Measurements from ENCODE around the gene TXNDC15. TPM values are rescaled to one million over a fixed set of nuclear protein-coding genes. Genes with fewer than 3 reads are reported as not detected.

Gene TXNDC15
- total and polyA plus RNA-seq, 2 of the 13 experiments (the other 11 are each of a cell fraction or from before 2014, with no cell fraction given) = 22.2 to 49.9 TPM

DNA sequence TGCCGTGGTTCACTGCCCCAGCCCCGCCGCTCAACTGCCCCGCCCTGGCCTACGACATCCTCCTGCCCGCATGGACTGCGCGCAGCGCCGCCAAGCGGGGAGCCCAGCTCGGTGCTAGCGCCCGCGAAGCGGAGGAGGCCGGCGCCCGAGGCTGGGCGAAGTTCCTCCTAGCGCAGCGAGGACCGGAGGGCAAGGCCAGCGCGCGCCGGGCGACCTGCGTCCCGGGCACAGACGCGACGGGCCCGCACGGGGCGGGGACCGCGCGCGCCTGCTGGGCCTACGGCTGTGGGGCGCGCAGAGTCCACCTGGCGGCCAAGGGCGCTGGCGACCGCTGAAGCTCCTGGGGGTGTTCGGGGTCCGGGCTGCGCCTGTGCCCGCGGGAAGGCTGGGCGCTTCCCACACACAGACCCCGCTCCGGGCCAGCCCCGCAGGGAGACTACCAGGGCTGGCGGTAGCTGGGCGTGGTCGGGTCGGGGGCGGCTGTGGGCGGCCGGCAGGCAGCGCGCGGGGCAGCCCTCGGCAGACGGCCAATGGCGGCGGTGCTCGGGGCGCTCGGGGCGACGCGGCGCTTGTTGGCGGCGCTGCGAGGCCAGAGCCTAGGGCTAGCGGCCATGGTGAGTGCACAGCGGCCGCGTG is 30.6 kb downstream of the TXNDC15 start, which contains the start of gene PCBD2 (continued):
- TF ChIP-seq ZMYM2 (CRISPR knock-in tag; IDR thresholded peaks at IDR 0.05) (peak; percentile 93), ZNF644 (CRISPR knock-in tag; IDR thresholded peaks at IDR 0.05; ENCODE audit: low read depth) (0 out of 2 replicates have a peak, but pooled peaks have one; percentile 26), ZNF572 (CRISPR knock-in tag; IDR thresholded peaks at IDR 0.05) (no peak), SATB2 (CRISPR knock-in tag; IDR thresholded peaks at IDR 0.05) (no peak), TCF7 (IDR thresholded peaks at IDR 0.05; ENCODE audit: low read depth) (no peak), CENPX (CRISPR knock-in tag; IDR thresholded peaks at IDR 0.05) (no peak), ZNF780A (CRISPR knock-in tag; IDR thresholded peaks at IDR 0.05) (no peak), TEAD3 (CRISPR knock-in tag; optimal IDR thresholded peaks at IDR 0.05; ENCODE audit: borderline replicate concordance) (peak; percentile 63), ZNF264 (CRISPR knock-in tag; IDR thresholded peaks at IDR 0.05) (no peak), ZBTB7B (CRISPR knock-in tag; IDR thresholded peaks at IDR 0.05) (peak; percentile 76), ZNF839 (CRISPR knock-in tag; IDR thresholded peaks at IDR 0.05; ENCODE audit: borderline replicate concordance) (no peak), DMAP1 (CRISPR knock-in tag; IDR thresholded peaks at IDR 0.05) (peak; percentile 62; the same call in 1 of the 2 replicates), NFATC3 (CRISPR knock-in tag; IDR thresholded peaks at IDR 0.05) (no peak), ZNF326 (CRISPR knock-in tag; IDR thresholded peaks at IDR 0.05; ENCODE audit: borderline replicate concordance) (no peak), ZNF879 (CRISPR knock-in tag; IDR thresholded peaks at IDR 0.05) (no peak), ZSCAN30 (CRISPR knock-in tag; IDR thresholded peaks at IDR 0.05) (no peak), MTF1 (CRISPR knock-in tag; IDR thresholded peaks at IDR 0.05) (no peak), KLF13 (CRISPR knock-in tag; IDR thresholded peaks at IDR 0.05) (no peak), CREM (IDR thresholded peaks at IDR 0.05) (no peak), CREM (CRISPR knock-in tag; IDR thresholded peaks at IDR 0.05) (no peak), TEAD2 (CRISPR knock-in tag; IDR thresholded peaks at IDR 0.05) (no peak)
- TF ChIP-seq, protein P1, sequence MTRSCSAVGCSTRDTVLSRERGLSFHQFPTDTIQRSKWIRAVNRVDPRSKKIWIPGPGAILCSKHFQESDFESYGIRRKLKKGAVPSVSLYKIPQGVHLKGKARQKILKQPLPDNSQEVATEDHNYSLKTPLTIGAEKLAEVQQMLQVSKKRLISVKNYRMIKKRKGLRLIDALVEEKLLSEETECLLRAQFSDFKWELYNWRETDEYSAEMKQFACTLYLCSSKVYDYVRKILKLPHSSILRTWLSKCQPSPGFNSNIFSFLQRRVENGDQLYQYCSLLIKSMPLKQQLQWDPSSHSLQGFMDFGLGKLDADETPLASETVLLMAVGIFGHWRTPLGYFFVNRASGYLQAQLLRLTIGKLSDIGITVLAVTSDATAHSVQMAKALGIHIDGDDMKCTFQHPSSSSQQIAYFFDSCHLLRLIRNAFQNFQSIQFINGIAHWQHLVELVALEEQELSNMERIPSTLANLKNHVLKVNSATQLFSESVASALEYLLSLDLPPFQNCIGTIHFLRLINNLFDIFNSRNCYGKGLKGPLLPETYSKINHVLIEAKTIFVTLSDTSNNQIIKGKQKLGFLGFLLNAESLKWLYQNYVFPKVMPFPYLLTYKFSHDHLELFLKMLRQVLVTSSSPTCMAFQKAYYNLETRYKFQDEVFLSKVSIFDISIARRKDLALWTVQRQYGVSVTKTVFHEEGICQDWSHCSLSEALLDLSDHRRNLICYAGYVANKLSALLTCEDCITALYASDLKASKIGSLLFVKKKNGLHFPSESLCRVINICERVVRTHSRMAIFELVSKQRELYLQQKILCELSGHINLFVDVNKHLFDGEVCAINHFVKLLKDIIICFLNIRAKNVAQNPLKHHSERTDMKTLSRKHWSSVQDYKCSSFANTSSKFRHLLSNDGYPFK (CRISPR knock-in tag; IDR thresholded peaks at IDR 0.05; ENCODE audit: borderline replicate concordance) = no peak
- TF ChIP-seq, protein P2, sequence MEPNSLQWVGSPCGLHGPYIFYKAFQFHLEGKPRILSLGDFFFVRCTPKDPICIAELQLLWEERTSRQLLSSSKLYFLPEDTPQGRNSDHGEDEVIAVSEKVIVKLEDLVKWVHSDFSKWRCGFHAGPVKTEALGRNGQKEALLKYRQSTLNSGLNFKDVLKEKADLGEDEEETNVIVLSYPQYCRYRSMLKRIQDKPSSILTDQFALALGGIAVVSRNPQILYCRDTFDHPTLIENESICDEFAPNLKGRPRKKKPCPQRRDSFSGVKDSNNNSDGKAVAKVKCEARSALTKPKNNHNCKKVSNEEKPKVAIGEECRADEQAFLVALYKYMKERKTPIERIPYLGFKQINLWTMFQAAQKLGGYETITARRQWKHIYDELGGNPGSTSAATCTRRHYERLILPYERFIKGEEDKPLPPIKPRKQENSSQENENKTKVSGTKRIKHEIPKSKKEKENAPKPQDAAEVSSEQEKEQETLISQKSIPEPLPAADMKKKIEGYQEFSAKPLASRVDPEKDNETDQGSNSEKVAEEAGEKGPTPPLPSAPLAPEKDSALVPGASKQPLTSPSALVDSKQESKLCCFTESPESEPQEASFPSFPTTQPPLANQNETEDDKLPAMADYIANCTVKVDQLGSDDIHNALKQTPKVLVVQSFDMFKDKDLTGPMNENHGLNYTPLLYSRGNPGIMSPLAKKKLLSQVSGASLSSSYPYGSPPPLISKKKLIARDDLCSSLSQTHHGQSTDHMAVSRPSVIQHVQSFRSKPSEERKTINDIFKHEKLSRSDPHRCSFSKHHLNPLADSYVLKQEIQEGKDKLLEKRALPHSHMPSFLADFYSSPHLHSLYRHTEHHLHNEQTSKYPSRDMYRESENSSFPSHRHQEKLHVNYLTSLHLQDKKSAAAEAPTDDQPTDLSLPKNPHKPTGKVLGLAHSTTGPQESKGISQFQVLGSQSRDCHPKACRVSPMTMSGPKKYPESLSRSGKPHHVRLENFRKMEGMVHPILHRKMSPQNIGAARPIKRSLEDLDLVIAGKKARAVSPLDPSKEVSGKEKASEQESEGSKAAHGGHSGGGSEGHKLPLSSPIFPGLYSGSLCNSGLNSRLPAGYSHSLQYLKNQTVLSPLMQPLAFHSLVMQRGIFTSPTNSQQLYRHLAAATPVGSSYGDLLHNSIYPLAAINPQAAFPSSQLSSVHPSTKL (CRISPR knock-in tag; IDR thresholded peaks at IDR 0.05) = peak; percentile 41; the same call in 1 of the 2 replicates
- TF ChIP-seq, protein P3, sequence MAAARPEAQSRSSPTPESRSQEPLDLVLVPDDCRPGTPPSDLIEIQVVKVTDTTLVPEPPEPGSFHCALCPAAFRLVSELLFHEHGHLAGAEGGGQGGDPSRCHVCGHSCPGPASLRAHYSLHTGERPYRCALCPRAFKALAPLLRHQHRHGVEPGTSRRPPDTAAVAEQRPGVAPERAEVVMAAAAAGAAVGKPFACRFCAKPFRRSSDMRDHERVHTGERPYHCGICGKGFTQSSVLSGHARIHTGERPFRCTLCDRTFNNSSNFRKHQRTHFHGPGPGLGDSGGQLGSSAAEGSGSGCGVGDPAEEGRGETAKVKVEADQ (CRISPR knock-in tag; IDR thresholded peaks at IDR 0.05; ENCODE audit: borderline replicate concordance) = peak; percentile 94; the same call in 1 of the 2 replicates
- TF ChIP-seq, protein P4, sequence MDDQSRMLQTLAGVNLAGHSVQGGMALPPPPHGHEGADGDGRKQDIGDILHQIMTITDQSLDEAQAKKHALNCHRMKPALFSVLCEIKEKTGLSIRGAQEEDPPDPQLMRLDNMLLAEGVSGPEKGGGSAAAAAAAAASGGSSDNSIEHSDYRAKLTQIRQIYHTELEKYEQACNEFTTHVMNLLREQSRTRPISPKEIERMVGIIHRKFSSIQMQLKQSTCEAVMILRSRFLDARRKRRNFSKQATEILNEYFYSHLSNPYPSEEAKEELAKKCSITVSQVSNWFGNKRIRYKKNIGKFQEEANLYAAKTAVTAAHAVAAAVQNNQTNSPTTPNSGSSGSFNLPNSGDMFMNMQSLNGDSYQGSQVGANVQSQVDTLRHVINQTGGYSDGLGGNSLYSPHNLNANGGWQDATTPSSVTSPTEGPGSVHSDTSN (CRISPR knock-in tag; IDR thresholded peaks at IDR 0.05; ENCODE audit: borderline replicate concordance) = no peak

Data from HepG2 (cell line).